Posterior vena cava (tissue), 2 donors: Measurements from ENCODE around the gene ARRDC5. TPM values are rescaled to one million over a fixed set of nuclear protein-coding genes. Genes with fewer than 3 reads are reported as not detected.
"Not testable (repeated sequence)": the region's sequence is repeated elsewhere in the genome, so short reads cannot be mapped to it uniquely, and the experiment has no call there.

Source experiments
- DNase-seq: peaks from one replicate; pipeline ENCODE4 v3.0.0-alpha.2; 2020; ENCODE audit warnings: low spot score
- intact Hi-C, 2 donors: fragments of 100-400 bp; cut with DNase I; formaldehyde crosslinking; loops; one replicate each; pipeline versions ENCODE4 v1.14.1 to v1.14.2; 2022 to 2023
- total RNA-seq, 2 donors: library from RNA; stranded (reverse); fragmentation: NEBNext Ultra II Directional; extraction: Animal tissue kit (Norgen Biotek cat#: 25700); gene quantifications; one replicate each; pipeline ENCODE4 v1.2.1, GENCODE V29; 2021
- donor health status: DM: yes; HTN: yes; CAD: no.
- donor health status: DM: yes; HTN: yes; CAD: no.

ARRDC5 gene
- total RNA-seq, 2 donors from 2014 or later = 0.29 to 0.56 TPM

DNA sequence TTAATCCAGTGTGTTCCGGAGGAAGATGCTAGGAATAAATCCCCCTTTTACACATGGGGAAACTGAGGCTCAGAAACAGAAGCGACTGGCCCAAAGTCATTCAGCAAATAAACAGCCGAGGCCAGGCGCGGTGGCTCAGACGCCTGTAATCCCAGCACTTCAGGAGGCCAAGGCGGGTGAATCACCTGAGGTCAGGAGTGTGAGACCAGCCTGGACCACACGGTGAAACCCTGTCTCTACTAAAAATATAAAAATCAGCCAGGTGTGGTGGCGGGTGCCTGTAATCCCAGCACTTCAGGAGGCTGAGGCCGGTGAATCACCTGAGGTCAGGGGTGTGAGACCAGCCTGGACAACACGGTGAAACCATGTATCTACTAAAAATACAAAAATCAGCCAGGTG, 23.7 kb downstream of the ARRDC5 start:
- intact Hi-C loops = loop anchor here in 1 of 2 donors (5.0 kb wide), 1 partner anchor 153 kb away; no protein-coding TSS in a partner anchor

DNA sequence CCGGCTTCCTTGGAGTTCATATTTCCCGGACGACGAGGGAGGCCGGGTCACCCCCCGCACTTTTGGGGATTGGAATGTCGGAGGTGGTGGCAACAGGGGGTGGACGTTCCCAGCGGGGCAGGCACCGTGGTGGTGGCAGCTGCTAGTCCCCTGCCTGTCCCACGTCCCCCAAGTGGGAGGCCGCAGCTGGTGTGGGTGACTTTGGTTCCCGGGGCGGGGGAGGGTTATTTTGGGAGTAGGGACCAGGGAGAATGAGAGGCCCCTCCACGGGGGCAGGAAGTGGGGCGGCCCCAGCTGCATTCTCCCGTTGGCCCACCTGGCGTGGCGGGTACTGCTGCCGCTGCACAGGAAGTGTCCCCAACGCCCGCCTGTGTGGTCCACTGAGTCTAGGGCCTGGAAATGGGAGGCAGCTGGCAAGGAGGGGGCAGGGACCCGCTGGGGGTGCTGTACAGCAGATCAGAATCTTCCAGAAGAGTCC, 24.2 kb downstream of the ARRDC5 start:
- intact Hi-C loops = loop anchor here in 1 of 2 donors (5.0 kb wide), 1 partner anchor 154 kb away; no protein-coding TSS in a partner anchor
- no peak for DNase-seq

More for the DNA sequence above, 23.7 kb downstream of the ARRDC5 start:
- DNase-seq = no peak

GRCh38 chr19:4877753-4878490, 24.8 kb downstream of the ARRDC5 start:
- intact Hi-C loops = loop anchor here in 1 of 2 donors (5.0 kb wide), 1 partner anchor 154 kb away; no protein-coding TSS in a partner anchor
- DNase-seq = no peak

DNA sequence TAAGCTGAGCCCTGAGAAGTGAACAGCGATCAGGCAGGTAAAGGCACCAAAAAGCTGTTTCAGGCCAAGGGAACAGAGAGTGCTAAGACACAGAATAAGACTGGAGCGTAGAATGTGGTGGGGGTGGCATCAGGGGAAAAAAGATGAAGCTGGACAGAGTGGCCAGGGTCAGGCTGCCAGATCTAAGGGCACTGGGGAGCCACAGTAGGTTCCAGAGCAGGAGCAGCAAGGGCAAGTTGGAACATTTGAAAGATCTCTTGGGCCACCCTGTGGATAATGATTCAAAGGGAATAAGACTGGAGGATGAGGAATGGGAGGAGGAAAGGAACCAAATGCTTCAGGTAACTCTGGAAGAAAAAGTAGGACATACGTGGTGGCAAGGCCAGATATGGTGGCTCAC, 28.8 kb downstream of the ARRDC5 start:
- intact Hi-C loops = loop anchor here in 1 of 2 donors (5.0 kb wide), 1 partner anchor 38 kb away; no protein-coding TSS in a partner anchor
- no peak for DNase-seq

- intact Hi-C loops = loop anchor here in 1 of 2 donors (5.0 kb wide), 1 partner anchor 41 kb away; no protein-coding TSS in a partner anchor
- no peak for DNase-seq
These were observed 31.0 kb downstream of the ARRDC5 start for GRCh38 chr19:4871711-4872110.

- DNase-seq = peak; percentile 88
These were observed 32.5 kb downstream of the ARRDC5 start for GRCh38 chr19:4870025-4870700.

GRCh38 chr19:4868286-4868834, 34.3 kb downstream of the ARRDC5 start:
- intact Hi-C loops = no loop called here
- DNase-seq = no peak

More at GRCh38 chr19:4870025-4870700, 32.5 kb downstream of the ARRDC5 start:
- intact Hi-C loops = loop anchor here in 1 of 2 donors (5.0 kb wide), 1 partner anchor 42 kb away; no protein-coding TSS in a partner anchor

- peak; percentile 99 for DNase-seq
- intact Hi-C loops = no loop called here
These were observed 35.0 kb downstream of the ARRDC5 start, which contains the start of gene PLIN3 for GRCh38 chr19:4867534-4868285. PLIN3 (minus strand) TSS chr19:4867667; CDS start chr19:4861394, 6,273 bp downstream.

GRCh38 chr19:4866595-4867424, 35.9 kb downstream of the ARRDC5 start:
- DNase-seq = peak; percentile 91
- intact Hi-C loops = no loop called here

GRCh38 chr19:4861147-4861546, 41.5 kb downstream of the ARRDC5 start:
- intact Hi-C loops = no loop called here
- DNase-seq = no peak

DNA sequence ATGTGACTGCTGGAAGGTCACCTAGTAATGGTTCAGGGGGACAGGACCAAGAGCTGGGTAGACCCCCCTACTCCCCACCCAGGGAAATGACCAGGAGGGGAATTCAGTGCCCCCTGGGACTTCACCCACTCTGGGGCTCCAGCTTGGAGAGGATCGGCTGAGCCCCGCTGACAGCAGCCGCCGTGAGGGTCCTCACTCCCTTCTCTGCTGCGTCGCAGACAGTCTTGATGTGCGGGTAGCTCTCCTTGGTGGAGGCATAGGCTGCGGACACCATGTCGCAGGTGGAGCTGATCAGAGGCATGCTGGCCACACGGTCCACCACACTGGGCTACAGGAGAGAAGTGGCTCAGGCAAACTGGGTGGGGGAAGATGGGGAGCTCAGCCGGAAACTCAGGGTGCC, 43.0 kb downstream of the ARRDC5 start:
- intact Hi-C loops = loop anchor here in 1 of 2 donors (10.0 kb wide), 1 partner anchor 55 kb away; no protein-coding TSS in a partner anchor
- no peak for DNase-seq

DNA sequence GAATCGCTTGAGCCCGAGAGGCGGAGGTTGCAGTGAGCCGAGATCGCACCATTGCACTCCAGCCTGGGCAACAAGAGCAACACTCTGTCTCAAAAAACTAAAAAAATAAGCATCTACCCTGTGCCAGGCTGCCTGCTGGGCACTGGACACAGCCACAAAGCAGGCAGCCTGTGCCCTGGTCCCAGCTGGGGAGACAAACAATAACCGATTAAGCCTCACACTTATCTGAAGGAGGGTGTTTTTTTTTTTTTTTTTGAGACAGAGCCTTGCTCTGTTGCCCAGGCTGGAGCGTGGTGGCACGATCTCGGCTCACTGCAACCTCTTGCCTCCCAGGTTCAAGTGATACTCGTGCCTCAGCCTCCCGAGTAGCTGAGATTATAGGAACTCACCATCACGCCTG, 46.2 kb downstream of the ARRDC5 start:
- intact Hi-C loops = loop anchor here in 1 of 2 donors (10.0 kb wide), 1 partner anchor 58 kb away; no protein-coding TSS in a partner anchor
- DNase-seq = not testable (repeated sequence)

- not testable (repeated sequence) for DNase-seq
- intact Hi-C loops = loop anchor here (5.0 to 10.0 kb wide), 2 partner anchors 41 to 61 kb away; no protein-coding TSS in a partner anchor
These were observed 49.2 kb downstream of the ARRDC5 start for GRCh38 chr19:4853506-4853905.

- intact Hi-C loops = loop anchor here (5.0 to 10.0 kb wide), 2 partner anchors 40 to 62 kb away; no protein-coding TSS in a partner anchor
- DNase-seq = no peak
These were observed 50.2 kb downstream of the ARRDC5 start for GRCh38 chr19:4852484-4852883.

GRCh38 chr19:4851551-4852290, 51.0 kb downstream of the ARRDC5 start:
- intact Hi-C loops = loop anchor here (5.0 to 10.0 kb wide), 2 partner anchors 39 to 63 kb away; no protein-coding TSS in a partner anchor
- DNase-seq = peak; percentile 88

GRCh38 chr19:4849019-4849418, 53.7 kb downstream of the ARRDC5 start:
- DNase-seq = no peak
- intact Hi-C loops = no loop called here
